Measurements from ENCODE around the gene B4GALNT4.
"Not testable (repeated sequence)": the region's sequence is repeated elsewhere in the genome, so short reads cannot be mapped to it uniquely, and the experiment has no call there.

B4GALNT4 gene

DNA sequence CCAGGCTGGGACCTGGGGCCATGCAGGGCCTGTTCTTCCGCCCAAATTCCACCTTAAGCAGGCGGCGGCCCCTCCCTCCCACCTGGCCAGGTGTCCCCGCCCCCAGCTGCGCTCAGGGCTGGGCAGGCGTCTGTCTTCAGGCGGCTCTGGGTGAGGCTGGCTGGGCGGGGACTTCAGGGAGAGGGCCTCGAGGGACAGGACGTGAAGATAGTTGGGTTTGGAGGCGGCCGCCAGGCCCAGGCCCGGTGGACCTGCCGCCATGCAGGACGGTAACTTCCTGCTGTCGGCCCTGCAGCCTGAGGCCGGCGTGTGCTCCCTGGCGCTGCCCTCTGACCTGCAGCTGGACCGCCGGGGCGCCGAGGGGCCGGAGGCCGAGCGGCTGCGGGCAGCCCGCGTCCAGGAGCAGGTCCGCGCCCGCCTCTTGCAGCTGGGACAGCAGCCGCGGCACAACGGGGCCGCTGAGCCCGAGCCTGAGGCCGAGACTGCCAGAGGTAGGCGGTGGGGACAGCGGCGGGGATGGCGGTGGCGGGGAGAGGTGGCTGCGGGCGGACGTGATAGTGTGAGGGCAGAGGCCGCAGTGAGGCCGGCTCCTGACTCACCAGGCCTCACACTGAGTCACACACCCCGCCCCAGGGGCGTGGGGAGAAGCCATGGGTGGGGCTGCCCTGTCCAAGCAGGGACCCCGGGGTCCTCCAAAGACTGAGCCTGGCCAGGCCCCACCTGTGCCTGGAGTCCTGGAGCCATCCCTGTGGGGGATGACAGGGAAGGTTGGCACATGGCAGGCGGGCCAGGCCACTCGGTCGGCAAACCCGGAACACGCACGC is 24.9 kb downstream of the B4GALNT4 start, which contains the start of gene PKP3:
Gene PKP3, plus strand, starts transcription at position 176 of the 824 bp plus-strand sequence. Its CDS starts 84 bp downstream, at position 260.
- no peak for DNase-seq

DNA sequence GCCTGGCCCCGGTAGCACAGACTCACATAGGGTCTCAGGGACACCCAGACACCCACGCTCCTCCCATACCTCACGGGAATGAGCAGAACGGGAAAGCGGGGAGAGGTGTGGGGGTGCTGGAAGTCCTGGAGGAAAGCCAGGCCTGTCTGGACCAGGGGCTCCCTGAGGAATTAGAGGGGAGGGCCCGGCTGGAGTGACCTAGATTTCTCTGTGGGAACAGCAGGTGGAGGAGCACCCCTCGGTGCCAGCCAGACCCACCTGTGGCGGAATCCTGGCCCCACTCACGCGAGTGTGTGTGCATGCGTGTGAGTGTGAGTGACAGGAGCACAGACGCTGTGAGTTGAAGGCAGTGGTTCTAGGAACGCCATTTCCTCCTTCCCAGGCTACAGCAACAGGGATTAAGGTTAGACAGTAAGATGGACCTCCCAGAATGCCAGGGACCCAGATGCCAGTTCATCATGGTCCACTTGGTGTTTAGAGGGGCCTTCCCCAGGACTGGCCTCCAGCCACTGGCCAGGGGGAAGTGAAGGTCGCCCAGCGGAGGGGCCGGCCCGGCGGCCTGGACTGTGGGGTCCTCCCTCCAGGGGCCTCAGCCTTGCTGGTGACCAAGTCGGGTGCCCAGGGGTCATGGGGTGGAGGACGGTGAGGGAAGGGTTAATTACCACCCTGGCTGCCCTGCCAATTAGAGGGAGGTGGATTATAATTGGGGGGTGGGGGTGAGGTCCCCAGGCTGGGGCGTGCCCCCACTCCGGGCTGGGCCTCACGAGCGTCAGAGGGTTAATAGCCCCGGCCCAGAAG is 25.8 kb downstream of the B4GALNT4 start:
- DNase-seq, result no peak

- DNase-seq, result no peak
Measured at GRCh38 chr11:395866-396265, 26.6 kb downstream of the B4GALNT4 start.

- no peak for DNase-seq
Measured at GRCh38 chr11:396511-396947, 27.2 kb downstream of the B4GALNT4 start.

DNA sequence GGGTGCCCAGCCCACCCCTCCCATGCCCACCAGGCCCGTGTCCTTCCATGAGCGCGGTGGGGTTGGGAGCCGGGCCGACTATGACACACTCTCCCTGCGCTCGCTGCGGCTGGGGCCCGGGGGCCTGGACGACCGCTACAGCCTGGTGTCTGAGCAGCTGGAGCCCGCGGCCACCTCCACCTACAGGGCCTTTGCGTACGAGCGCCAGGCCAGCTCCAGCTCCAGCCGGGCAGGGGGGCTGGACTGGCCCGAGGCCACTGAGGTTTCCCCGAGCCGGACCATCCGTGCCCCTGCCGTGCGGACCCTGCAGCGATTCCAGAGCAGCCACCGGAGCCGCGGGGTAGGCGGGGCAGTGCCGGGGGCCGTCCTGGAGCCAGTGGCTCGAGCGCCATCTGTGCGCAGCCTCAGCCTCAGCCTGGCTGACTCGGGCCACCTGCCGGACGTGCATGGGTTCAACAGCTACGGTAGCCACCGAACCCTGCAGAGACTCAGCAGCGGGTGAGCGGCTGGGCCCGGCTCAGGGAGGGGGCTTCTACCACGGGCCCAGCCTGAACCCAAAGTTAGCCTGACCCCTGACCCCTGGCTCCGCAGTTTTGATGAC is 27.7 kb downstream of the B4GALNT4 start:
- DNase-seq, result no peak

DNA sequence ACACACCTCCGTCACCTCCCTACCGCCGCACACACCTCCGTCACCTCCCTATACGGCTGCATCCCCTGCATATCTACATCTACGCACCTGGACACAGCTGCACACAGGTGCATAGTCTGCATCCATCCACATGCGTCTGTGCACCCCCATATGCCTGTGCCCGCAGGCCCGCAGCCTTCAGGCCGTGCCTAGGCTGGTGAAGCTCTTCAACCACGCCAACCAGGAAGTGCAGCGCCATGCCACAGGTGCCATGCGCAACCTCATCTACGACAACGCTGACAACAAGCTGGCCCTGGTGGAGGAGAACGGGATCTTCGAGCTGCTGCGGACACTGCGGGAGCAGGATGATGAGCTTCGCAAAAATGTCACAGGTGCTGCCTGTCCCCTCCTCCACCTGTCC is 29.5 kb downstream of the B4GALNT4 start:
- DNase-seq, result no peak

DNA sequence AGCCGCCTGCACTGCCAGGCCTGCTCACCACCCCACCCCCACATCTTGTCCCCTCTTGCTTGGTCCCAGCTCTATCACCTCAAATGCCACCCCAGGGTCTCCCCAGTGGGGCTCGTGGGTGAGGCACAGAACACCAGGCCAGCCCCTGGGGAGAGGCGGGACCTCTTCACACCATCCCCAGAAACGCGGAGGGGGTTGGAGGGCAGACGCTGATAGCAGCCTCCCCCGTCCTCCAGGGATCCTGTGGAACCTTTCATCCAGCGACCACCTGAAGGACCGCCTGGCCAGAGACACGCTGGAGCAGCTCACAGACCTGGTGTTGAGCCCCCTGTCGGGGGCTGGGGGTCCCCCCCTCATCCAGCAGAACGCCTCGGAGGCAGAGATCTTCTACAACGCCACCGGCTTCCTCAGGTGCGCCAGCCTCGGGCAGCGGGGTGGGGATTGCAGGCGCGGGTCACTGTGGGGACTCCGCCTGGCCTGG is 30.5 kb downstream of the B4GALNT4 start:
- DNase-seq, result no peak

- no peak for DNase-seq
Measured at GRCh38 chr11:400241-400689, 31.0 kb downstream of the B4GALNT4 start.

DNA sequence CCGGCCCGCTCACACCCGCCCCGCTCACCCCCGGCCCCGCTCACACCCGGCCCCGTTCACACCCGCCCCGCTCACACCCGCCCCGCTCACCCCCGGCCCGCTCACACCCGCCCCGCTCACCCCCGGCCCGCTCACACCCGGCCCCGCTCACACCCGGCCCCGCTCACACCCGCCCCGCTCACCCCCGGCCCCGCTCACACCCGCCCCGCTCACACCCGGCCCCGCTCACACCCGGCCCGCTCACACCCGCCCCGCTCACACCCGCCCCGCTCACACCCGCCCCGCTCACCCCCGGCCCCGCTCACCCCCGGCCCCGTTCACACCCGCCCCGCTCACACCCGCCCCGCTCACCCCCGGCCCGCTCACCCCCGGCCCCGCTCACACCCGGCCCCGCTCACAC is 31.9 kb downstream of the B4GALNT4 start:
- not testable (repeated sequence) for DNase-seq

DNA sequence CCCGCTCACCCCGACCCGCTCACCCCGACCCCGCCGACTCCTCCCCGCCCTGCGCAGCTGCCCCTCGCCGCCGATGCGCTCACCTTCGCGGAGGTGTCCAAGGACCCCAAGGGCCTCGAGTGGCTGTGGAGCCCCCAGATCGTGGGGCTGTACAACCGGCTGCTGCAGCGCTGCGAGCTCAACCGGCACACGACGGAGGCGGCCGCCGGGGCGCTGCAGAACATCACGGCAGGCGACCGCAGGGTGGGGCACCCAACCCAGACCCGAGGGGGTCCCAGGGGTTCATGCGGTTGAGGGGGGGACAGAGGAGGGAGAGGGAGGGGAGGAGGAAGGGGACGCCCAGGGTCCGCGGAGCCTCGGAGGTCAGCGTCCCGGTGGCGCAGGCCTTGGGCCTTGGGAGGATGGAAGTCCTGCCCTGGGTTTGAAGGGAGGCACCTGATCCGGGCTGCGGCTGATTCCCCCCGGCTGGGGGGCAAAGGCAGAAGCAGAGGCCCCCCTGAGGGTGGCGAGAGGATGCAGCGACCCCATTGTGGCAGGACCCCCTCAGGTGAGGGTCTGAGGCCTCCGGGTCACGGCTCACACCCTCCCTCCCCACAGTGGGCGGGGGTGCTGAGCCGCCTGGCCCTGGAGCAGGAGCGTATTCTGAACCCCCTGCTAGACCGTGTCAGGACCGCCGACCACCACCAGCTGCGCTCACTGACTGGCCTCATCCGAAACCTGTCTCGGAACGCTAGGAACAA is 33.9 kb downstream of the B4GALNT4 start:
- no peak for DNase-seq

- DNase-seq, result no peak
Measured at GRCh38 chr11:403761-404431, 34.6 kb downstream of the B4GALNT4 start.

DNA sequence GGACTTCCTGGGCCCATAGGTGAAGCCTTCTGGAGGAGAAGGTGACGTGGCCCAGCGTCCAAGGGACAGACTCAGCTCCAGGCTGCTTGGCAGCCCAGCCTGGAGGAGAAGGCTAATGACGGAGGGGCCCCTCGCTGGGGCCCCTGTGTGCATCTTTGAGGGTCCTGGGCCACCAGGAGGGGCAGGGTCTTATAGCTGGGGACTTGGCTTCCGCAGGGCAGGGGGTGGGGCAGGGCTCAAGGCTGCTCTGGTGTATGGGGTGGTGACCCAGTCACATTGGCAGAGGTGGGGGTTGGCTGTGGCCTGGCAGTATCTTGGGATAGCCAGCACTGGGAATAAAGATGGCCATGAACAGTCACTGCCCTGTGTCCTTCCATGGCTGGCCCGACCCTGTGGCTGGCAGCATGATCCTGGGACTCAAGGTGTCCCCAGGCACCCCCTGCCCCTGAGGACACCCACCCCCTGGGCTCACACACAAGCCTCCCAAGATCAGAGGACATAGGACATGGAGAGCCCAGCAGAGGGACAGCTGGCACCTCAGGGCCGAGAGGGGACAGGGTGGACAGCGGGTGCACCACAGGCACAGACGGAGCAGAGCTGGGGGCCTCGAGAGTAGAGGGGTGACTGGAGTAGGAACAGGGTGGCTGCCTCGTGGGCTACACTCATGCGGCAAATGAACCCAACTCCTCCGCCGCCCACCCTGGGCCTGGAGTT is 35.4 kb downstream of the B4GALNT4 start:
- no peak for DNase-seq

DNA sequence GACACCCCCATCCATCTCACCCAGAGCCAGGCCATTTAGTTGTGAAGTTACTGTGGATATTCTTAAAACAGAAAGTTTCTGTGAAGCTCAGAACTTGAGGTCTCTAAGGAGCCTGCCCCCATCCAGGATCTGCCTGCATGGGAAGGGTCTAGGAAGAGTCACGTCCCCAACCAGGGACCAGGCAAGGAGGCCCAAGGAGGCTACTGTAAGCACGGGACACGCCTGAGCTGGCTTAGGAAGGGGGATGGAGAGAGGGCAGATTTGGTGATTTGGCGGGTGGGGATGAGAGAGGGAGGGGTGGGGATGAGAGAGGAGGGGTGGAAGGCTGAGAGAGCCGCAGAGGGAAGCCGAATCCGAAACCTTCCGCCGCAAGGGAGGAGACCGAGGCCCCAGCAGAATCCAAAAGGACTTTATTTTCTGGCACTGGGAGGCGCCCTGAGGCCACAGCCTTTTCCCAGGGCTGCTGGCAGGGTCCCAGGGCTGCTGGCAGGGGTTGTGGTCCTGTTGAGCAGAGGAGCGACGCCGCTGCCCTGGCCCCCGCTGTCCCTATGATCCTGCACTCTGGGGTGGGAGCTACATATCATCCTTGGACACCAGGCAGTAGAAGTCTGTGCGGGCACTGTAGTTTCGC is 36.1 kb downstream of the B4GALNT4 start:
- no peak for DNase-seq

- no peak for DNase-seq
Measured at GRCh38 chr11:405954-406795, 36.9 kb downstream of the B4GALNT4 start.

DNA sequence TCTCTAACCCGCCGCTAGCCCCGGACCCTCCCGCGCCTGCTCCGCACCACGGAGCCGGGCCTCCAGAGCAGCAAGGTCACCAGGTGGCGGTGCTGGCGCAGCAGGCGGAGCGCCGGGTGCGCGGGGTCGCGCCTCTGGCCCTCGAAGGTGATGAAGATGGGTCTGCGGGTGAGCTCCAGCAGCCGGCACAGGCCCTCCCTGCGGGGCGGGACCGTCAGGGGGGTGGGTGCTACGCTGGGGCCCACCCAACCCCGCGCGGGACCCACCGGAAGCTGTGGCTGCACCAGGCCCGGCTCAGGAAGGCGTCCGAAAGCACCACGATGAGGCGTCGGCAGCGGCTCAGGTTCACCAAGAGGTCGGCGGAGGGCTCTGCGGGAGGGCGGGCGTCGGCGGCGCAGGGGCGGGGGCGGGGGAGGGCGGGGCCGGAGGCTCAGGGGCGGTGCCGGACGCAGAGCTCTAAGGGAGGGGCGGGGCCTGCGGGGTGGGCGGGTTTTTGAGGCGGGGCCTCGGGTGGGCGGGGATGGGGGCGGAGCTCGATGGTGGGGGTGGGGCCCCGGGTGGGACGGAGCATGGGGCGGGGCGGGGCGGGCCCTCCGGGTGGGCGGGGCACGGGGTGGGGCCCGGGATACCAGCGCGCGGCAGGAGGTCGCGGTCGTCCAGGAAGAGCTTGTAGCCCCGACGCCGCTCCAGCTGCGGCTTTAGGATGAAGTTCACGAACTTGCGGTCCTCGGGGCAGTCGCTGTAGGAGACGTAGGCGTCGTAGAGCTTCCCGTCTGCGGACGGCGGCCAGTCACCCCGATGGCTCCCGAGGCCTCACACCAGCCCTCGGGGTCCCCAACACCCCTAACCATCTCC is 37.7 kb downstream of the B4GALNT4 start:
- peak; percentile 71 to 76 for DNase-seq

DNA sequence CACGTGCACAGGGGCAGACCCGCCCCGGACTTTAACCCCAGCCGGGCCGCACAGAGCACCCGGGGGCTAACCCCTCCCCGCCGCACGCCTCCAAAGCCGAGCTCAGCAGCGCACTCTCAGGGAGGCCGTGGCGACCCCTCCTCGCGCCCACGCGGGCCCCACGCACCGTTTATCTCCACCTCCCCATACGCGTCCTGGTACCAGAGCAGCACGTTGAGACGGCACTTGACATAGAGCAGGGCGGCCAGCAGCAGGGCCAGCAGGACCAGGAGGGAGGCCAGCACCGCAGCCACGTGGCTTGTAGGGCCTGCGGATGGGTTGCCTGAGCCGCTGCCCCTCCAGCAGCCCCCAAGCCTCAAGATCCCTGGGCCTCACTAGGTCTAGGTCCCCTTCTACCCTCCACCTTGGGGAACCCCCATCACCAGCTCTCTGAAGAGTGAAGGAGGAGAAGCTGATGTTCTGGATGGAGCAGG is 38.4 kb downstream of the B4GALNT4 start:
- DNase-seq, result no peak

DNA sequence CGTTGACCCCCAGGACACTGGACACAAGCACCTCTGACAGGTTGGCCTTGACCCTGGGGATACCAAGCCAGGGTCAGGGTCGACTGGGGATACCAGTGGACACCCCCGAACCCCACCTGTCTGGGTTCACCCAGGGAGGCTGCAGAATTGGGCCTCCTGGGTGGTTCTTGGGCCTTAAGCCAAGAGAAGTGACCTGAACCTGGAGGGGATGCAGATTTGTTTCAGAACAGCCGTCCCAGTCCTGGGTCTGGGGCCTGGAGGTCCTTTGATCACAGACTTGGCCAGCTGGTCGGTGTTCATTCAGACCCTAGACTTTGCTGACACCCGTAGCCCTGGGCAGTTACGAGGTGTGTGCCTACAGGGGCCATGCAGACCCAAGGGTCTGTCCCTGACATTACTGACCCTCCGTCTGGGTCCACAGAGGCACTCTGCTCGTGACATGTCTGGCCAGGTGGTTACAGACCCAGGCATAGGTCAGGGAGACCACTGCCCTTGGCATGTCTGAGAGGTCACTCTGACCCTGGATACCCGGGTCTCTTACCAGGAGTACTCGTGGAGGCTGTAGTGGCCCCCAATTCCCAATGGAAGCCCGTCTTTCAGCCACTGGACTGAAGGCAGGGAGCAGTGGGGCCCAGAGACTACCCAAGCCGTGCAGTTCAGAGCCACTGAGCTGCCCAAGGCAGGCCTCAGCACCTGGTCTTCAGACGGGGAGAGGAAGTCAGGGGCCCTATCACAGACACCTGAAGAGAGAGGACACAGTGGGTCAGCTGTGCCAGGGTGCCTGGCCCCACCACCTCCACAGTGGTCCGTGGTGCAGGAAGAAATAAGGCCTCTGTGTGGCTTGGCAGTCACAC is 39.1 kb downstream of the B4GALNT4 start:
- no peak for DNase-seq

All from stimulated activated CD4-positive, alpha-beta T cell treated with anti-CD3 and anti-CD28 coated beads, Interleukin-2, amount 100 ng/mL, for 48 hours (primary cell).